ENCODE measurements around the gene OSTF1.

- no peak for TF ChIP-seq JUNB (IDR thresholded peaks at IDR 0.05; ENCODE audit: unreplicated experiment)
- TF ChIP-seq CTCF (conservative IDR thresholded peaks at IDR 0.05; ENCODE audit: low read depth in 2 of 2) = no peak
- no peak for TF ChIP-seq POLR2AphosphoS5 (IDR thresholded peaks at IDR 0.05; ENCODE audit: low read depth)
- no peak for TF ChIP-seq STAT1 (IDR thresholded peaks at IDR 0.05; ENCODE audit: unreplicated experiment)
- TF ChIP-seq EZH2 (IDR thresholded peaks at IDR 0.05; ENCODE audit: low read depth, unreplicated experiment) = no peak
- no peak for TF ChIP-seq EZH2phosphoT487 (IDR thresholded peaks at IDR 0.05; ENCODE audit: unreplicated experiment)
- TF ChIP-seq, protein P1, sequence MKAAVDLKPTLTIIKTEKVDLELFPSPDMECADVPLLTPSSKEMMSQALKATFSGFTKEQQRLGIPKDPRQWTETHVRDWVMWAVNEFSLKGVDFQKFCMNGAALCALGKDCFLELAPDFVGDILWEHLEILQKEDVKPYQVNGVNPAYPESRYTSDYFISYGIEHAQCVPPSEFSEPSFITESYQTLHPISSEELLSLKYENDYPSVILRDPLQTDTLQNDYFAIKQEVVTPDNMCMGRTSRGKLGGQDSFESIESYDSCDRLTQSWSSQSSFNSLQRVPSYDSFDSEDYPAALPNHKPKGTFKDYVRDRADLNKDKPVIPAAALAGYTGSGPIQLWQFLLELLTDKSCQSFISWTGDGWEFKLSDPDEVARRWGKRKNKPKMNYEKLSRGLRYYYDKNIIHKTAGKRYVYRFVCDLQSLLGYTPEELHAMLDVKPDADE (IDR thresholded peaks at IDR 0.05) = no peak
- TF ChIP-seq, protein P2, sequence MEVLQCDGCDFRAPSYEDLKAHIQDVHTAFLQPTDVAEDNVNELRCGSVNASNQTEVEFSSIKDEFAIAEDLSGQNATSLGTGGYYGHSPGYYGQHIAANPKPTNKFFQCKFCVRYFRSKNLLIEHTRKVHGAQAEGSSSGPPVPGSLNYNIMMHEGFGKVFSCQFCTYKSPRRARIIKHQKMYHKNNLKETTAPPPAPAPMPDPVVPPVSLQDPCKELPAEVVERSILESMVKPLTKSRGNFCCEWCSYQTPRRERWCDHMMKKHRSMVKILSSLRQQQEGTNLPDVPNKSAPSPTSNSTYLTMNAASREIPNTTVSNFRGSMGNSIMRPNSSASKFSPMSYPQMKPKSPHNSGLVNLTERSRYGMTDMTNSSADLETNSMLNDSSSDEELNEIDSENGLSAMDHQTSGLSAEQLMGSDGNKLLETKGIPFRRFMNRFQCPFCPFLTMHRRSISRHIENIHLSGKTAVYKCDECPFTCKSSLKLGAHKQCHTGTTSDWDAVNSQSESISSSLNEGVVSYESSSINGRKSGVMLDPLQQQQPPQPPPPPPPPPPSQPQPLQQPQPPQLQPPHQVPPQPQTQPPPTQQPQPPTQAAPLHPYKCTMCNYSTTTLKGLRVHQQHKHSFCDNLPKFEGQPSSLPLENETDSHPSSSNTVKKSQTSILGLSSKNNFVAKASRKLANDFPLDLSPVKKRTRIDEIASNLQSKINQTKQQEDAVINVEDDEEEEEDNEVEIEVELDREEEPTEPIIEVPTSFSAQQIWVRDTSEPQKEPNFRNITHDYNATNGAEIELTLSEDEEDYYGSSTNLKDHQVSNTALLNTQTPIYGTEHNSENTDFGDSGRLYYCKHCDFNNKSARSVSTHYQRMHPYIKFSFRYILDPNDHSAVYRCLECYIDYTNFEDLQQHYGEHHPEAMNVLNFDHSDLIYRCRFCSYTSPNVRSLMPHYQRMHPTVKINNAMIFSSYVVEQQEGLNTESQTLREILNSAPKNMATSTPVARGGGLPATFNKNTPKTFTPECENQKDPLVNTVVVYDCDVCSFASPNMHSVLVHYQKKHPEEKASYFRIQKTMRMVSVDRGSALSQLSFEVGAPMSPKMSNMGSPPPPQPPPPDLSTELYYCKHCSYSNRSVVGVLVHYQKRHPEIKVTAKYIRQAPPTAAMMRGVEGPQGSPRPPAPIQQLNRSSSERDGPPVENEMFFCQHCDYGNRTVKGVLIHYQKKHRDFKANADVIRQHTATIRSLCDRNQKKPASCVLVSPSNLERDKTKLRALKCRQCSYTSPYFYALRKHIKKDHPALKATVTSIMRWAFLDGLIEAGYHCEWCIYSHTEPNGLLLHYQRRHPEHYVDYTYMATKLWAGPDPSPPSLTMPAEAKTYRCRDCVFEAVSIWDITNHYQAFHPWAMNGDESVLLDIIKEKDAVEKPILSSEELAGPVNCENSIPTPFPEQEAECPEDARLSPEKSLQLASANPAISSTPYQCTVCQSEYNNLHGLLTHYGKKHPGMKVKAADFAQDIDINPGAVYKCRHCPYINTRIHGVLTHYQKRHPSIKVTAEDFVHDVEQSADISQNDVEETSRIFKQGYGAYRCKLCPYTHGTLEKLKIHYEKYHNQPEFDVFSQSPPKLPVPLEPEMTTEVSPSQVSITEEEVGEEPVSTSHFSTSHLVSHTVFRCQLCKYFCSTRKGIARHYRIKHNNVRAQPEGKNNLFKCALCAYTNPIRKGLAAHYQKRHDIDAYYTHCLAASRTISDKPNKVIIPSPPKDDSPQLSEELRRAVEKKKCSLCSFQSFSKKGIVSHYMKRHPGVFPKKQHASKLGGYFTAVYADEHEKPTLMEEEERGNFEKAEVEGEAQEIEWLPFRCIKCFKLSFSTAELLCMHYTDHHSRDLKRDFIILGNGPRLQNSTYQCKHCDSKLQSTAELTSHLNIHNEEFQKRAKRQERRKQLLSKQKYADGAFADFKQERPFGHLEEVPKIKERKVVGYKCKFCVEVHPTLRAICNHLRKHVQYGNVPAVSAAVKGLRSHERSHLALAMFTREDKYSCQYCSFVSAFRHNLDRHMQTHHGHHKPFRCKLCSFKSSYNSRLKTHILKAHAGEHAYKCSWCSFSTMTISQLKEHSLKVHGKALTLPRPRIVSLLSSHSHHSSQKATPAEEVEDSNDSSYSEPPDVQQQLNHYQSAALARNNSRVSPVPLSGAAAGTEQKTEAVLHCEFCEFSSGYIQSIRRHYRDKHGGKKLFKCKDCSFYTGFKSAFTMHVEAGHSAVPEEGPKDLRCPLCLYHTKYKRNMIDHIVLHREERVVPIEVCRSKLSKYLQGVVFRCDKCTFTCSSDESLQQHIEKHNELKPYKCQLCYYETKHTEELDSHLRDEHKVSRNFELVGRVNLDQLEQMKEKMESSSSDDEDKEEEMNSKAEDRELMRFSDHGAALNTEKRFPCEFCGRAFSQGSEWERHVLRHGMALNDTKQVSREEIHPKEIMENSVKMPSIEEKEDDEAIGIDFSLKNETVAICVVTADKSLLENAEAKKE (CRISPR knock-in tag; IDR thresholded peaks at IDR 0.05) = no peak
- no peak for TF ChIP-seq REST (IDR thresholded peaks at IDR 0.05; ENCODE audit: unreplicated experiment)
- TF ChIP-seq ZNF114 (CRISPR knock-in tag; IDR thresholded peaks at IDR 0.05) = no peak
Observed at GRCh38 chr9:75131700-75132099, 43.4 kb downstream of the OSTF1 start.
